ENCODE results near the gene FBN2.

Gene FBN2

DNA sequence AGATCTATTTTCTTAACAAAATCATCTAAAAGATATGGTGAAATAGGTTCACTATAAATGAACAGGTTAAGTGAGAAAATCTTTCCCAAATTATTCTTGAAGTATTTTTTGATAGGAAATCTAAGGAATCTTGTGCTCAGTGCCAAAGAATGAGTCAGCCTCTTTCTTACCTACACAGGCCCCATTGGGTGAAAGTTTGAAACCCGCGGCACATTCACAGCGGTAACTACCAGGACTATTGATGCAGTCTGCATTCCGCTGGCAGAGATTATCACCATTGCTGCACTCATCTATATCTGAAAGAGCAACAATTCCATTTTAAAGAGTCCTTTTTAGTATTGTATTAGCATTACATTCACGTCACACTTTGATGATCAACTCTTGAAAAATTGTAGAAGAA lies 232.7 kb downstream of the FBN2 start:
- H3K4me3 ChIP-seq (ENCODE audit: low read depth, low read length): no peak overlapping the region
- no peak for TF ChIP-seq MYC (IDR thresholded peaks at IDR 0.05; ENCODE audit: low read depth, low read length)
- TF ChIP-seq, protein P1, sequence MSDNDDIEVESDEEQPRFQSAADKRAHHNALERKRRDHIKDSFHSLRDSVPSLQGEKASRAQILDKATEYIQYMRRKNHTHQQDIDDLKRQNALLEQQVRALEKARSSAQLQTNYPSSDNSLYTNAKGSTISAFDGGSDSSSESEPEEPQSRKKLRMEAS (IDR thresholded peaks at IDR 0.05; ENCODE audit: low read depth, low read length): no peak
- no peak for TF ChIP-seq POLR2A (IDR thresholded peaks at IDR 0.05; ENCODE audit: extremely low read depth, insufficient read length)
- TF ChIP-seq, protein P2, sequence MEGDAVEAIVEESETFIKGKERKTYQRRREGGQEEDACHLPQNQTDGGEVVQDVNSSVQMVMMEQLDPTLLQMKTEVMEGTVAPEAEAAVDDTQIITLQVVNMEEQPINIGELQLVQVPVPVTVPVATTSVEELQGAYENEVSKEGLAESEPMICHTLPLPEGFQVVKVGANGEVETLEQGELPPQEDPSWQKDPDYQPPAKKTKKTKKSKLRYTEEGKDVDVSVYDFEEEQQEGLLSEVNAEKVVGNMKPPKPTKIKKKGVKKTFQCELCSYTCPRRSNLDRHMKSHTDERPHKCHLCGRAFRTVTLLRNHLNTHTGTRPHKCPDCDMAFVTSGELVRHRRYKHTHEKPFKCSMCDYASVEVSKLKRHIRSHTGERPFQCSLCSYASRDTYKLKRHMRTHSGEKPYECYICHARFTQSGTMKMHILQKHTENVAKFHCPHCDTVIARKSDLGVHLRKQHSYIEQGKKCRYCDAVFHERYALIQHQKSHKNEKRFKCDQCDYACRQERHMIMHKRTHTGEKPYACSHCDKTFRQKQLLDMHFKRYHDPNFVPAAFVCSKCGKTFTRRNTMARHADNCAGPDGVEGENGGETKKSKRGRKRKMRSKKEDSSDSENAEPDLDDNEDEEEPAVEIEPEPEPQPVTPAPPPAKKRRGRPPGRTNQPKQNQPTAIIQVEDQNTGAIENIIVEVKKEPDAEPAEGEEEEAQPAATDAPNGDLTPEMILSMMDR (IDR thresholded peaks at IDR 0.05; ENCODE audit: low read depth, low read length): no peak
- no peak for DNase-seq (ENCODE audit: low read depth)

DNA sequence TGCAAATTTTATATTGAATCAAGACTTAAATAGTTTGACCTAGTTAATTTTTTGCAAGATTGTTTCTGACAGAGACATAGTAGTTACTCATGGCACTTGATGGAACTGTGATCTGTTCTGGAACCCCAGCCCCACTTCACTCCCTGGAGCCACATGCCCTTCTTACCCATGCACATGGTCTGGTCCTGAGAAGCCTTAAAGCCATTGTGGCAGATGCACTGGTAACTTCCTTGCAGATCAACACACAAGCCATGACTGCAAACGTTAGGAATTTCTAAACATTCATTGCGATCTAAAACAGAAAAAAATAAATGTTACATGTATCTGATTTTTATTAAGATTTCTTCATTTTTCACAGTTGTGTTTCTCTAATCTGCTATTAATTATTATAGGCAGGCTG lies 233.3 kb downstream of the FBN2 start:
- no peak overlapping the region for H3K4me3 ChIP-seq (ENCODE audit: low read depth, low read length)
- DNase-seq (ENCODE audit: low read depth): no peak
- TF ChIP-seq, protein P2 (IDR thresholded peaks at IDR 0.05; ENCODE audit: low read depth, low read length): no peak
- TF ChIP-seq, protein P1 (IDR thresholded peaks at IDR 0.05; ENCODE audit: low read depth, low read length): no peak
- TF ChIP-seq POLR2A (IDR thresholded peaks at IDR 0.05; ENCODE audit: extremely low read depth, insufficient read length): no peak
- no peak for TF ChIP-seq MYC (IDR thresholded peaks at IDR 0.05; ENCODE audit: low read depth, low read length)

DNA sequence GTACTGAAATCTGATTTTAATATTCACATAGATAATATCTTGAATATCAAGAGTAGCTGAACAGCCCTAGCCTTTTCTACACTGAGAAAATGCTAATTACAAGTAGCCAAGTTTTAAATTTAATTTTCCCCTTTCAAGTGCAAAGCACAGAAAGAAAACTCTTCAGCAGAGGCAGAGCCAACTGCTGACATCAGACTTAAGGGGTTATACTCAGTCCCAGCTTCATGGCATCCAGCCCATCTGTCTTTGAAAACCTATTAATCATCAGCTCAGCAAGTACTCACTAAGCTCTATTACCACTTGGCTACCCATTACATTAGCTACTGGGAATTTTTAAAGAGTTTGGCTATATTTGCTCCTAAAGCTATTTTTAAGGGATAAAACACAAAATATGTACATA lies 234.0 kb downstream of the FBN2 start:
- TF ChIP-seq, protein P1 (IDR thresholded peaks at IDR 0.05; ENCODE audit: low read depth, low read length): no peak
- DNase-seq (ENCODE audit: low read depth): no peak
- H3K4me3 ChIP-seq (ENCODE audit: low read depth, low read length): no peak overlapping the region

DNA sequence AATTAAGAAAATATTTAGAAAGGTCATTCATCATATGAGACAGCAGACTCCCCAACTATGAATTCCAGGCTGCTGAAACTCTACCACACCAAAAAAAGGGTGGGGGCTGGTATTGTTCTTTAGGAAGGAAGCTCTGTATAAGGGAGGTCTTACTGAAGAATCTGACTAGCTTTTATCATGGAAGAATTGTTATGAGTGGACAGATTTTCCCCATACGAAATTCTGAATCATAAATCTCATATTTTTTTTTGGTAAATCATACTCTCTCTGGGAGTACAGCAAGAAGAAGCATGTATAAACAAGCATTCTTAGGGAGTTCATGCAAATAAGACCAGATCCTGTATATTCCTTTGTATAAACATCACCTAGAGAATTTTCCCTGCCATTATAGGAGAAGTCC lies 234.5 kb downstream of the FBN2 start:
- no peak for TF ChIP-seq MYC (IDR thresholded peaks at IDR 0.05; ENCODE audit: low read depth, low read length)
- TF ChIP-seq POLR2A (IDR thresholded peaks at IDR 0.05; ENCODE audit: extremely low read depth, insufficient read length): no peak
- TF ChIP-seq, protein P1 (IDR thresholded peaks at IDR 0.05; ENCODE audit: low read depth, low read length): no peak
- TF ChIP-seq, protein P2 (IDR thresholded peaks at IDR 0.05; ENCODE audit: low read depth, low read length): no peak
- no peak for DNase-seq (ENCODE audit: low read depth)
- no peak overlapping the region for H3K4me3 ChIP-seq (ENCODE audit: low read depth, low read length)

DNA sequence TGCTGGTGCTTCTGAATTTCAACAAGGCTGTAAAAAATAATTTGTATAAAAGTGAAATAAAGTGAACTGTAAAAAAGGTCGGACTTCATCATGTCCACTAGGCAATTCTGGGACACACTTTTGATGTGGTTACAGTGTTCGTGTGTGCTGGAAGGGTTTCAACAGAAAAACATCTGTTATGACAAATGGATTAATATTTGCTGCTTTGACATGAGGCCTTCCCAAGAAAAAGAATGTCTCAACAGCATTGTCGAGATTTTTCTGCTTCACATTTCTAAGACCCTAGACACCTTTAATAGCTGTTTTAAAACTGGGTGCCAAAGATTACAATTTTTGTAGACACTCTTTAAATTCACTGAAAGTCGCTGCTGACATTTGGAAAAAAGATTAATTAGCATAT lies 237.9 kb downstream of the FBN2 start:
- no peak overlapping the region for H3K4me3 ChIP-seq (ENCODE audit: low read depth, low read length)
- TF ChIP-seq POLR2A (IDR thresholded peaks at IDR 0.05; ENCODE audit: extremely low read depth, insufficient read length) (no peak), MYC (IDR thresholded peaks at IDR 0.05; ENCODE audit: low read depth, low read length) (no peak)
- TF ChIP-seq, protein P1 (IDR thresholded peaks at IDR 0.05; ENCODE audit: low read depth, low read length): no peak
- TF ChIP-seq, protein P2 (IDR thresholded peaks at IDR 0.05; ENCODE audit: low read depth, low read length): no peak
- DNase-seq (ENCODE audit: low read depth): no peak

DNA sequence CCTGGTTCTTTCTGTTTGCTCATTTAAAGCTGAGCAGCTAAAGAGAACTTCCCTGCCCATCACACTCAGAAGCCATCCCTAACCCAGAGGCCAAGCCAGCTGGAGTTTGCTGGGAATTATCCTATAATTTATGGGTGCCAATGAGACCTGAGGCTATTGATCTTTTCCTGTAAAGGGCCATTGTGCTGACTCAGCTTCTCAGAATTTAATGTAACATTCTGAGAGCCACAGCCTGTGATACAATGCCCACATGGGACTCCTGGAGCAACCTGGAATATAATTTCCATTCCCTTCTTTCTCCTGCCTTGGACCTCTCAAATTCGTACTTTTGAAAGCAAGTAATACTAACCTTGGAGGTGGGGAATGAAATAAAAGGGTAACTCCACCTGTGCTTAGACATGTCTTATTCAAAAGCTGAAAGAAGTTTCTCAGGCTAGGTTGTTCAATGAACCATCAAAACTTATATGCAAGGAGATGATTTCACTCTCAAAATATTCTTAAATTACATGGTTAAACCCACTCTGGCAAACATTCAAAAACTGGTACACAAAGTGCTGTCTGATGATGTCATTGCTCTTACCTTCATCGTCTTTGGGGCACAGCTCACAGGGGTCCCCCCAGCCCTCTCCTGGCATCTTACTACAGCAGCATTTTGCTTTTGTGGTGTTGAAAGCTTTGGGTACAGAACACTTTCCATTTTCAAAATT lies 247.7 kb downstream of the FBN2 start:
- no peak for DNase-seq (ENCODE audit: low read depth)
- H3K4me3 ChIP-seq (ENCODE audit: low read depth, low read length): no peak overlapping the region
- TF ChIP-seq, protein P2 (IDR thresholded peaks at IDR 0.05; ENCODE audit: low read depth, low read length): no peak
- TF ChIP-seq MYC (IDR thresholded peaks at IDR 0.05; ENCODE audit: low read depth, low read length) (no peak), POLR2A (IDR thresholded peaks at IDR 0.05; ENCODE audit: extremely low read depth, insufficient read length) (no peak)
- TF ChIP-seq, protein P1 (IDR thresholded peaks at IDR 0.05; ENCODE audit: low read depth, low read length): no peak
